SJCRH30 (cell line): ENCODE results near the gene CUL2. TPM values are rescaled to one million over a fixed set of nuclear protein-coding genes. Genes with fewer than 3 reads are reported as not detected.
A peak's percentile ranks its signal among the peaks of the same experiment; 100 is the strongest.

ENCODE experiments used
- DNase-seq, 2 experiments: peaks; one replicate each; pipeline ENCODE4 v3.0.0-alpha.2; 2015 to 2020
- H3K27ac ChIP-seq: fragments of 250-450 bp; sonication (Bioruptor Pico); 2 replicates; pipeline ENCODE4 v1.5.1; 2020; ENCODE audit warnings: mild to moderate bottlenecking, moderate library complexity
- H3K27me3 ChIP-seq: fragments of 250-450 bp; sonication (Bioruptor Pico); 2 replicates; pipeline ENCODE4 v1.5.1; 2020; ENCODE audit warnings: mild to moderate bottlenecking, moderate library complexity
- H3K36me3 ChIP-seq: fragments of 250-450 bp; sonication (Bioruptor Pico); 2 replicates; pipeline ENCODE4 v1.5.1; 2020; ENCODE audit warnings: mild to moderate bottlenecking, moderate library complexity
- H3K4me1 ChIP-seq: fragments of 250-450 bp; sonication (Bioruptor Pico); 2 replicates; pipeline ENCODE4 v1.5.1; 2020; ENCODE audit warnings: mild to moderate bottlenecking, moderate library complexity
- H3K4me3 ChIP-seq: fragments of 250-450 bp; sonication (Bioruptor Pico); 2 replicates; pipeline ENCODE4 v1.5.1; 2020; ENCODE audit warnings: mild to moderate bottlenecking, moderate library complexity
- H3K9me3 ChIP-seq: fragments of 250-450 bp; sonication (Bioruptor Pico); replicated peaks from 2 replicates; pipeline ENCODE4 v1.5.1; 2020; ENCODE audit warnings: mild to moderate bottlenecking, moderate library complexity
- total RNA-seq: library from RNA; depleted of rRNA; stranded (reverse); fragments of >200 nt; shearing (Covaris generic); gene quantifications from 2 replicates; pipeline ENCODE4 v1.2.3, GENCODE V29; 2014; rRNA removed

The CUL2 gene
- total RNA-seq, 1 experiment from 2014 or later, result 51.4 TPM

GRCh38 chr10:34969171-34969570 is 121.0 kb downstream of the CUL2 start:
- no peak for DNase-seq
- no peaks in the 10 kb centered on the region for H3K27me3 ChIP-seq
- no peaks in the 10 kb centered on the region for H3K4me1 ChIP-seq
- no peak overlapping the region for H3K4me3 ChIP-seq
- H3K36me3 ChIP-seq, result no peaks in the 10 kb centered on the region
- no peaks in the 10 kb centered on the region for H3K9me3 ChIP-seq
- H3K27ac ChIP-seq, result no peak overlapping the region

GRCh38 chr10:34967335-34967880 is 122.7 kb downstream of the CUL2 start:
- no peak for DNase-seq
- H3K27ac ChIP-seq, result no peak overlapping the region

GRCh38 chr10:34966451-34966850 is 123.7 kb downstream of the CUL2 start:
- Histone ChIP-seq H3K9me3 (no peaks in the 10 kb centered on the region), H3K4me3 (no peak overlapping the region), H3K36me3 (no peaks in the 10 kb centered on the region), H3K4me1 (no peaks in the 10 kb centered on the region), H3K27me3 (no peaks in the 10 kb centered on the region), H3K27ac (no peak overlapping the region)
- DNase-seq, result no peak

More at GRCh38 chr10:34967335-34967880, 122.7 kb downstream of the CUL2 start:
- Histone ChIP-seq H3K9me3 (no peaks in the 10 kb centered on the region), H3K36me3 (no peaks in the 10 kb centered on the region), H3K27me3 (no peaks in the 10 kb centered on the region), H3K4me1 (no peaks in the 10 kb centered on the region), H3K4me3 (no peak overlapping the region)

DNA sequence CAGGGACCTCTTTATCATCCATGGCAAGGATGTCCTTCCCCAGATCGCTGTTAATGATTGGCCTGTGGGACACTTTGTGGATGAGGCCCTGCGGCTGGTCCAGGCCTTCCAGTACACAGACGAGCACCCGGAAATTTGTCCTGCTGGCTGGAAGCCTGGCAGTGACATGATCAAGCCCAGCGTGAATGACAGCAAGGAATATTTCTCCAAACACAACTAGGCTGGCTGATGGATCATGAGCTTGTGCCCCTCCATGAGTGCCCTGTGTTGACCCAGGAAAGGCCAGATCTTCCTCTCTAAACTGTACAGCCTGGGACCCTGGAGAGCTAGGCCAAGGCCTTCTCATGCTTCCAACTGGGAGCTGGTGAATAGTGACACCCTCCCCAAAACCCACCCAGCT is 124.1 kb downstream of the CUL2 start:
- Histone ChIP-seq H3K4me1 (no peaks in the 10 kb centered on the region), H3K27me3 (no peaks in the 10 kb centered on the region), H3K36me3 (no peaks in the 10 kb centered on the region), H3K4me3 (no peak overlapping the region), H3K27ac (no peak overlapping the region), H3K9me3 (no peaks in the 10 kb centered on the region)
- DNase-seq, result no peak

GRCh38 chr10:34964166-34964800 is 125.9 kb downstream of the CUL2 start:
- Histone ChIP-seq H3K9me3 (no peaks in the 10 kb centered on the region), H3K27ac (no peak overlapping the region), H3K4me1 (no peaks in the 10 kb centered on the region), H3K4me3 (no peak overlapping the region), H3K36me3 (no peaks in the 10 kb centered on the region), H3K27me3 (no peaks in the 10 kb centered on the region)
- DNase-seq, result no peak

DNA sequence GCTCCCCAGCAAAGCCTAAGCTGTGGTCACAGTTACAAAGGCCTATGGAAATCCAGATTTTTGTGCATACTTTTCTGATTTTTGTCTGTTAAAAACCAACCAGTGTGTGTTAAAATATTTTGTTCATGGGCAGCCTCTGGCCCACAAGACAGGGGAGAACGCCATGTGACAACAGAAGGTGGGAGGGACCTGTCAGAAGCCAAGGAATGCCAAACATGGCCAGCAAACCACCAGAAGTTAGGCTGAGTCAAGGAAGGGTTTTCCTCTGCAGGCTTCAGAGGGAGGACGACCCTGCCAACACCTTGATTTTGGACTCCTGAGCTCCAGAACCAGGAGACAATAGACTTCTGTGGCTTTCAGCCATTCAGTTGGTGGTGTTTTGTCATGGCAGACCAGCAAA is 127.3 kb downstream of the CUL2 start:
- Histone ChIP-seq H3K9me3 (no peaks in the 10 kb centered on the region), H3K36me3 (no peaks in the 10 kb centered on the region), H3K4me3 (no peak overlapping the region), H3K27me3 (no peaks in the 10 kb centered on the region), H3K27ac (no peak overlapping the region), H3K4me1 (no peaks in the 10 kb centered on the region)
- DNase-seq, result no peak

DNA sequence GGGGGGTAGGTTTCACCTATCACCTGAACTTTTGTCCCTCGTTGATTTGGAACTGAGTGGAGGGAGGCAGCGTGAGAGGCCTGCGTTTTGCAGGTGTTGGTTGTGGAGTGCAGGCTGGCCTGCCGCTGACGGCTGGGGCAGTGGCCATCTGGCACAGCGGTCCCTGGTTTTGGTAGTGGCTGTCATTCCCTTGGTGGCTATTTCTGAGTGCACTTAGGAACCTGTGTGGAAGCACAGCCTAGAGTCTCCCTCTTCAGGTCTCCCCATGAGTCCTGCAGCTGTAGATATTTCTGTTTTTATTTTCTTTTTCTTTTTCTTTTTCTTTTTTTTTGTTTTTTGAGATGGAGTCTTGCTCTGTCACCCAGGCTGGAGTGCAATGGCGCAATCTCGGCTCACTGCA is 129.2 kb downstream of the CUL2 start:
- no peak for DNase-seq
- H3K36me3 ChIP-seq, result no peaks in the 10 kb centered on the region
- H3K27me3 ChIP-seq, result no peaks in the 10 kb centered on the region

GRCh38 chr10:34959786-34960185 is 130.4 kb downstream of the CUL2 start:
- Histone ChIP-seq H3K27ac (no peak overlapping the region), H3K4me1 (no peaks in the 10 kb centered on the region), H3K4me3 (no peak overlapping the region), H3K27me3 (no peaks in the 10 kb centered on the region), H3K36me3 (no peaks in the 10 kb centered on the region), H3K9me3 (no peaks in the 10 kb centered on the region)
- peak in 1 of 2 experiments; percentile 28 for DNase-seq

More for the DNA sequence above, 129.2 kb downstream of the CUL2 start:
- H3K4me3 ChIP-seq, result no peak overlapping the region
- H3K27ac ChIP-seq, result no peak overlapping the region
- H3K4me1 ChIP-seq, result no peaks in the 10 kb centered on the region
- H3K9me3 ChIP-seq, result no peaks in the 10 kb centered on the region

DNA sequence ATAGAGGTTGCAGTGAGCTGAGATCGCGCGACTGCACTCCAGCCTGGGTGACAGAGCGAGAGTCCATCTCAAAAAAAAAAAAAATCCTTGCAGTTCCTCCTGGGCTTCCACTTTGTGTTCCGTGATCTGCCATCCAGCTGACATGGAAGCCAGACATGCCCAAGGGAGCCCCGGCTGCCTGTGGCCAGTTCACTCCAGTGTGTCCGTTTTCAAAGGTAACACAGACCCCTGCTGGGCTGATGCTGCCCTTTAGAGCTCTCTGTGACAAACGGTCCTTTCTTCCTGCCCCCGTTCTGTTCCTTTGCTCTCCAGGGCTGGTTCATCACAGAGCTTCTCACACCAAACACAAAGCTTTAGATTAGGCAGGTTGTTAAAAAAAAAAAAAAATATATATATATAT is 130.8 kb downstream of the CUL2 start:
- H3K36me3 ChIP-seq, result no peaks in the 10 kb centered on the region
- no peak overlapping the region for H3K4me3 ChIP-seq
- no peak overlapping the region for H3K27ac ChIP-seq
- no peaks in the 10 kb centered on the region for H3K4me1 ChIP-seq
- no peaks in the 10 kb centered on the region for H3K27me3 ChIP-seq
- DNase-seq, result peak; percentile 33 to 45
- H3K9me3 ChIP-seq, result no peaks in the 10 kb centered on the region

Other genes with a start within 250 kb of the CUL2 start
- gene CREM, start 36.5 kb upstream of the CUL2 start, total RNA-seq, result 28.6 and 30.4 TPM in 2 replicates
- 42.6 and 47.2 TPM in 2 replicates for gene CCNY, start 246.2 kb upstream of the CUL2 start, total RNA-seq